Transverse colon (tissue), 4 donors: ENCODE data around the gene SEMA4A. TPM values are rescaled to one million over a fixed set of nuclear protein-coding genes. Genes with fewer than 3 reads are reported as not detected.
A peak's percentile ranks its signal among the peaks of the same experiment; 100 is the strongest.

Experiments used
- DNase-seq: peaks from one replicate; pipeline ENCODE4 v3.0.0-alpha.2; 2019
- H3K27ac ChIP-seq, 4 donors: fragments of 200-600 bp; sonication (generic); 2 replicates each; pipeline ENCODE4 v1.5.1; 2016 to 2018; ENCODE audit warnings: inconsistent platforms in 4 of 4
- H3K27me3 ChIP-seq: fragments of 200-600 bp; sonication (generic); 2 replicates; pipeline ENCODE4 v1.5.1; 2017; ENCODE audit warnings: inconsistent platforms
- H3K36me3 ChIP-seq, 4 donors: fragments of 200-600 bp; sonication (generic); 2 replicates each; pipeline ENCODE4 v1.5.1; 2017 to 2019; ENCODE audit warnings: inconsistent platforms in 4 of 4
- H3K4me1 ChIP-seq, 4 donors: fragments of 200-600 bp; sonication (generic); 2 replicates each; pipeline ENCODE4 v1.5.1; 2017 to 2020; ENCODE audit warnings: inconsistent platforms in 4 of 4
- H3K4me3 ChIP-seq, 4 donors: fragments of 200-600 bp; sonication (generic); 1 replicate in 1 of 4; 2 replicates in 3 of 4; pipeline versions ENCODE4 v1.5.1 to v1.6.1; 2017 to 2019; ENCODE audit warnings: inconsistent platforms in 4 of 4
- H3K9me3 ChIP-seq, 2 donors: fragments of 200-600 bp; sonication (generic); 2 replicates each; pipeline ENCODE4 v1.5.1; 2017 to 2019; ENCODE audit warnings: inconsistent platforms in 2 of 2
- EP300 ChIP-seq: sonication (generic); formaldehyde crosslinking; IDR thresholded peaks from one replicate; pipeline ENCODE4 v1.6.1; 2017; ENCODE audit warnings: antibody characterized with exemption, low read depth
- POLR2A ChIP-seq: fragments of 450-650 bp; IDR thresholded peaks from one replicate; pipeline ENCODE4 v1.6.1; 2016; ENCODE audit warnings: antibody characterized with exemption, mild to moderate bottlenecking, moderate library complexity
- POLR2AphosphoS5 ChIP-seq, 3 donors: sonication (generic); formaldehyde crosslinking; IDR thresholded peaks; one replicate each; pipeline ENCODE4 v1.6.1; 2016; ENCODE audit warnings: antibody characterized with exemption in 3 of 3
- WGBS, 2 donors: methylation state at CpG; one replicate each; pipeline ENCODE4 v1.1.5; 2018; ENCODE audit warnings: low coverage in 1 of 2; 5-methylcytosine and 5-hydroxymethylcytosine counted together
- in situ Hi-C, 4 donors: fragments of 200-750 bp; cut with MboI; loops; one replicate each; pipeline versions ENCODE4 v1.15.0 to v1.15.1; 2017; ENCODE audit warnings: low sequenced_read_pairs in 3 of 4, low pct_ligation_motif_present in 1 of 4, low pct_unique_long_range_greater_than_20kb in 1 of 4
- intact Hi-C: fragments of 100-400 bp; cut with DNase I; formaldehyde crosslinking; loops from one replicate; pipeline ENCODE4 v1.15.1; 2023; ENCODE audit warnings: low total_unique reads
- total RNA-seq, 4 donors: library from RNA; depleted of rRNA; stranded (reverse); fragments of >200 nt; gene quantifications; one replicate each; pipeline ENCODE4 v1.1.0, GENCODE V29; 2016
- TF ChIP-seq, protein P1 (sequence below), 5 experiments: fragments of 200-600 bp in 3 of 5; fragments of 450-650 bp in 2 of 5; sonication (generic) in 3 of 5; IDR thresholded peaks; 1 replicate in 2 of 5; 2 replicates in 3 of 5; pipeline ENCODE4 v1.5.1; 2016 to 2017; ENCODE audit warnings: antibody characterized with exemption in 5 of 5, inconsistent platforms in 3 of 5, mild to moderate bottlenecking in 2 of 5, moderate library complexity in 1 of 5

SEMA4A gene
- total RNA-seq, 4 donors from 2014 or later: 2.6 to 6.0 (median 4.8) TPM; not detected in 1

DNA sequence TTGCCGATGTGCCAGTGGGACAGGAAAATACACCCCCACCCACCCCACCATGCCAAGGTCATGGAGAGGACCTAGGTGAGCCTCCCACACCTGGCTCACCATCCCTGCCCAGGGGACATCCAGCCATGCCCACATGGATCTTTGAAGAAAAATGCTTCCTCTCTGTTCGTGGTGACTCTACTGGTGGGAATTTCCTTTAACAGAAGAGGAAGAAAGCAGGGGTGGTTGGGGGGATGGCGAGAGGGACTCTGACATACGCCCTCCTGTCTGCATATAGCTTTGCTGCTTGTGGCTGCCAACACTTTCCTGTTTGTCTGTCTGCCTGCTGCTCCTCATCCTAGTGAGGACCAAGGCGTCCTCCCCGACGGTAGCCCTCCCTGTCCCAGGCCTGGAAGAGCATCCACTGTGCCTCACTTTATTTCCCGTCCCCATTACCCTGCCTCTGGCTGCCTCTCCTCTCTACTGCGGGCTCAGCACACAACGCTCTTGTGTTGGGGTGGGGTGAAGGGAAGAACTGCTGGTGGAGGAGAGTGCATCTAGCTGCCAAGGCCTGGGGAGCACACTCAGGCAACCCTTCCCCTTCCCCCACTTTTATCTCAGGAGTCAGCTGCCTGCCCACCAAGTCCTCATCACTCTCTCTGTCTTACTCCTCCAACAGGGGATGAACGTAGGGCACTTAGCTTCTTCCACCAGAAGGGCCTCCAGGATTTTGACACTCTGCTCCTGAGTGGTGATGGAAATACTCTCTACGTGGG is 2.5 kb downstream of the SEMA4A start:
- H3K27ac ChIP-seq: peak overlapping the region in 1 of 4 donors; percentile 8
- no peak for DNase-seq
- in situ Hi-C loops (no loop called here), intact Hi-C loops (no loop called here)
- TF ChIP-seq, protein P1, sequence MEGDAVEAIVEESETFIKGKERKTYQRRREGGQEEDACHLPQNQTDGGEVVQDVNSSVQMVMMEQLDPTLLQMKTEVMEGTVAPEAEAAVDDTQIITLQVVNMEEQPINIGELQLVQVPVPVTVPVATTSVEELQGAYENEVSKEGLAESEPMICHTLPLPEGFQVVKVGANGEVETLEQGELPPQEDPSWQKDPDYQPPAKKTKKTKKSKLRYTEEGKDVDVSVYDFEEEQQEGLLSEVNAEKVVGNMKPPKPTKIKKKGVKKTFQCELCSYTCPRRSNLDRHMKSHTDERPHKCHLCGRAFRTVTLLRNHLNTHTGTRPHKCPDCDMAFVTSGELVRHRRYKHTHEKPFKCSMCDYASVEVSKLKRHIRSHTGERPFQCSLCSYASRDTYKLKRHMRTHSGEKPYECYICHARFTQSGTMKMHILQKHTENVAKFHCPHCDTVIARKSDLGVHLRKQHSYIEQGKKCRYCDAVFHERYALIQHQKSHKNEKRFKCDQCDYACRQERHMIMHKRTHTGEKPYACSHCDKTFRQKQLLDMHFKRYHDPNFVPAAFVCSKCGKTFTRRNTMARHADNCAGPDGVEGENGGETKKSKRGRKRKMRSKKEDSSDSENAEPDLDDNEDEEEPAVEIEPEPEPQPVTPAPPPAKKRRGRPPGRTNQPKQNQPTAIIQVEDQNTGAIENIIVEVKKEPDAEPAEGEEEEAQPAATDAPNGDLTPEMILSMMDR (IDR thresholded peaks at IDR 0.05): no peak
- no peak for TF ChIP-seq EP300
- no peak for TF ChIP-seq POLR2AphosphoS5 (IDR thresholded peaks at IDR 0.05)
- no peak for TF ChIP-seq POLR2A
- H3K4me1 ChIP-seq: peaks cover 6 to 10% (median 8%) of the 10 kb centered on the region in 4 donors
- WGBS, 2 donors: 64% methylated on average over 12 of the region's 12 CpGs; no CpG with 5 or more reads in 1 of the 2 donors
- no peak overlapping the region for H3K4me3 ChIP-seq
- no peaks in the 10 kb centered on the region for H3K36me3 ChIP-seq
- no peaks in the 10 kb centered on the region for H3K9me3 ChIP-seq
- H3K27me3 ChIP-seq: no peaks in the 10 kb centered on the region

GRCh38 chr1:156157506-156157905 is 4.1 kb downstream of the SEMA4A start:
- TF ChIP-seq EP300 (no peak), POLR2A (no peak), POLR2AphosphoS5 (IDR thresholded peaks at IDR 0.05) (no peak)
- TF ChIP-seq, protein P1 (IDR thresholded peaks at IDR 0.05): no peak
- intact Hi-C loops: no loop called here
- Histone ChIP-seq H3K27ac (peak overlapping the region in 1 of 4 donors; percentile 42), H3K4me3 (no peak overlapping the region), H3K4me1 (peaks cover 7 to 19% (median 10%) of the 10 kb centered on the region in 4 donors), H3K27me3 (no peaks in the 10 kb centered on the region), H3K9me3 (no peaks in the 10 kb centered on the region), H3K36me3 (no peaks in the 10 kb centered on the region)
- 72 to 77% methylated on average over 3 of the region's 3 CpGs for WGBS, 2 donors
- in situ Hi-C loops: no loop called here
- DNase-seq: no peak

DNA sequence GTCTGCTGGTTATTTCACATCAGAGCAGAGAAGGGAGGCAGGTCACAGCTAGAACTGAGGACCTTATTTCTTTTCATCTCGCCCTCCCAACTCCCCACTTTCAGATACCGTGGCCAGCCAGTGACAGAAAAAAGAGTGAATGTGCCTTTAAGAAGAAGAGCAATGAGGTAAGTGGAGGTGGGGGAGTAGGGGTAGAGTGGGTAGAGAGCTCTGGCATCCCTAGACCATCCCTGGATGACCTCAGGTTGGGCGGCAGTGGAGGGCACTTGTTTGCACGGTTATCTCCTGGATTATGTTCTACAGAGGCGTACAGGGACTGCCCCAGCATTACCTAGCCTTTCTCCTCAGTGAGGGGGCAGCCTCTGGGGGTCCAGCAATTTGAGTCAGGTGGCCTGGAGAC is 4.6 kb downstream of the SEMA4A start:
- peak overlapping the region in 1 of 4 donors; percentile 42 for H3K27ac ChIP-seq
- WGBS, 2 donors: 81 to 100% methylated on average over 1 to 5 of the region's 5 CpGs
- DNase-seq: no peak
- H3K4me3 ChIP-seq: no peak overlapping the region
- TF ChIP-seq EP300 (no peak), POLR2A (no peak), POLR2AphosphoS5 (IDR thresholded peaks at IDR 0.05) (no peak)
- TF ChIP-seq, protein P1 (IDR thresholded peaks at IDR 0.05): no peak
- no peaks in the 10 kb centered on the region for H3K27me3 ChIP-seq
- in situ Hi-C loops: no loop called here
- H3K4me1 ChIP-seq: peaks cover 7 to 19% (median 9%) of the 10 kb centered on the region in 4 donors
- no peaks in the 10 kb centered on the region for H3K36me3 ChIP-seq
- H3K9me3 ChIP-seq: no peaks in the 10 kb centered on the region
- intact Hi-C loops: no loop called here

DNA sequence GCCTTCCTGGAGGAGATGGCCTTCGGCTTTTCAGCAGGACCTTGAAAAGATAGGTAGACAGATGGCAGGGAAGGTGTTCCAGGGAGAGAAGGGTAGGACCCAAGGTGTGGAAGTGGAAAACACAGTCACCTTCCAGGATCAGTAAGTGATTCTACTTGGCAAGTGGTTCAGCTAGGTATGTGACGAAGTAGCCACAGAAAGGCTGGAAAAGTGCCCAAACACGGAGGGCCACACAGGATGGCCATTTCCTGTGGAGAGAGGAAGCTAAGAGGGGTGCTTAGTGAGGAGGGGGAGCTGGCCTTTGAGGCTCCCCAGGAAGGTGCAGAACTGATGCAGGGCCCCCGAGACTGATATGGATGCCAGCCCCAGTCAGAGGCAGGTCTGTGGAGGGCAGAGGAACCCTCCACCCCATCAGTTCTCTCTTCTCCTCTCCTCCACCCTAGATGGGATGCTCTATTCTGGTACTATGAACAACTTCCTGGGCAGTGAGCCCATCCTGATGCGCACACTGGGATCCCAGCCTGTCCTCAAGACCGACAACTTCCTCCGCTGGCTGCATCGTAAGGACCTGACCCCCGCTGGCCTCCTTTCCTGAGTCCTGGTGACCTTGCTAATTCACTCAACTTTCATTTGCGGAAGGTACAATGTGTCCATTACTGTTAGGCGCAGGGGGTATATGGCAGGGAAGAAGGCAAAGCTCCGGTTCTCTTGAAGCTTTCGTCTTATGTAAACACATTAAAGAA is 6.8 kb downstream of the SEMA4A start:
- TF ChIP-seq, protein P1 (IDR thresholded peaks at IDR 0.05): no peak
- TF ChIP-seq POLR2AphosphoS5 (IDR thresholded peaks at IDR 0.05) (no peak), EP300 (no peak), POLR2A (no peak)
- H3K27ac ChIP-seq: peak overlapping the region; percentile 63 to 65 (median 64)
- DNase-seq: no peak
- WGBS, 2 donors: 83% methylated on average over 13 of the region's 13 CpGs; no CpG with 5 or more reads in 1 of the 2 donors
- H3K9me3 ChIP-seq: no peaks in the 10 kb centered on the region
- H3K36me3 ChIP-seq: no peaks in the 10 kb centered on the region
- H3K4me1 ChIP-seq: peaks cover 0 to 12% (median 8%) of the 10 kb centered on the region in 4 donors
- in situ Hi-C loops: no loop called here
- intact Hi-C loops: no loop called here
- H3K27me3 ChIP-seq: no peaks in the 10 kb centered on the region
- peak overlapping the region in 2 of 4 donors; percentile 28 to 49 for H3K4me3 ChIP-seq
